Natural killer cell (primary cell): ENCODE results near the gene EIF2B4. TPM values are rescaled to one million over a fixed set of nuclear protein-coding genes. Genes with fewer than 3 reads are reported as not detected.
A peak's percentile ranks its signal among the peaks of the same experiment; 100 is the strongest.

ENCODE experiments used
- ATAC-seq, 3 donors: fragments of 150-1000 bp in 2 of 3; fragments of 200-7000 bp in 1 of 3; cut with Tn5 transposase; 1 replicate in 1 of 3; 2 replicates in 2 of 3; pipeline ENCODE4 v1.10.0; 2021; ENCODE audit warnings: mild to moderate bottlenecking in 2 of 3, moderate library complexity in 2 of 3
- DNase-seq, 2 donors: peaks; one replicate each; pipeline versions ENCODE4 v3.0.0 to v3.0.0-alpha.2; 2013 to 2021; ENCODE audit warnings: mixed read lengths in 1 of 2
- H3K27ac ChIP-seq: one replicate; pipeline ENCODE4 v1.5.1; 2013; ENCODE audit warnings: mild to moderate bottlenecking, low read length
- H3K27me3 ChIP-seq: one replicate; pipeline ENCODE4 v1.6.1; 2013; ENCODE audit warnings: low read length; ENCODE audit not compliant: control insufficient read depth, insufficient read depth
- H3K36me3 ChIP-seq: one replicate; pipeline ENCODE4 v1.6.1; 2013; ENCODE audit warnings: low read length; ENCODE audit not compliant: control insufficient read depth, insufficient read depth
- H3K4me1 ChIP-seq: one replicate; pipeline ENCODE4 v1.6.1; 2013; ENCODE audit warnings: low read length; ENCODE audit not compliant: control insufficient read depth, insufficient read depth
- H3K4me3 ChIP-seq: one replicate; pipeline ENCODE4 v1.5.1; 2013; ENCODE audit warnings: low read length
- H3K9me3 ChIP-seq: one replicate; pipeline ENCODE4 v1.6.1; 2013; ENCODE audit warnings: low read length; ENCODE audit not compliant: control insufficient read depth, insufficient read depth
- H3K27ac Mint-ChIP-seq, 2 donors: one replicate each; pipeline ENCODE4 v1.8.0; 2022; ENCODE audit warnings: mild to moderate bottlenecking in 2 of 2, mixed read lengths in 2 of 2, moderate library complexity in 1 of 2
- H3K27me3 Mint-ChIP-seq, 2 donors: one replicate each; pipeline ENCODE4 v1.8.0; 2022; ENCODE audit warnings: low read depth in 2 of 2, mixed read lengths in 2 of 2
- H3K36me3 Mint-ChIP-seq: one replicate; pipeline ENCODE4 v1.8.0; 2022; ENCODE audit warnings: mixed read lengths
- H3K4me1 Mint-ChIP-seq, 2 donors: one replicate each; pipeline ENCODE4 v1.8.0; 2022; ENCODE audit warnings: mixed read lengths in 2 of 2
- H3K4me3 Mint-ChIP-seq: one replicate; pipeline ENCODE4 v1.8.0; 2022; ENCODE audit warnings: mild to moderate bottlenecking, moderate library complexity, mixed read lengths
- H3K9me3 Mint-ChIP-seq, 2 donors: one replicate each; pipeline ENCODE4 v1.8.0; 2022; ENCODE audit warnings: mixed read lengths in 2 of 2
- CTCF ChIP-seq: fragments of 200-600 bp; IDR thresholded peaks from one replicate; pipeline ENCODE4 v1.8.0; 2022; ENCODE audit warnings: antibody characterized with exemption
- WGBS: methylation state at CpG from one replicate; pipeline ENCODE4 v1.1.7; 2013; ENCODE audit warnings: missing lambda C conversion rate; ENCODE audit not compliant: insufficient coverage; 5-methylcytosine and 5-hydroxymethylcytosine counted together
- intact Hi-C: fragments of 100-400 bp; cut with micrococcal nuclease; formaldehyde crosslinking; loops from one replicate; pipeline ENCODE4 v1.14.2; 2022
- total RNA-seq, 4 donors: library from RNA; stranded (reverse); fragments of 120-200 nt in 1 of 4; gene quantifications; one replicate each; pipeline versions ENCODE4 v1.2.3 to v1.2.4, GENCODE V29; 2013 to 2022

EIF2B4 gene
- total RNA-seq, 3 donors from 2014 or later (not counting 1 experiment from before 2014, with no cell fraction given), result 35.0 to 44.5 (median 40.8) TPM

- Mint-ChIP-seq H3K9me3 (no peaks in the 10 kb centered on the region), H3K36me3 (no peaks in the 10 kb centered on the region), H3K4me1 (peaks cover 24 to 27% of the 10 kb centered on the region in 2 donors), H3K27me3 (no peaks in the 10 kb centered on the region), H3K4me3 (no peak overlapping the region), H3K27ac (peak overlapping the region; percentile 4 to 81)
- Histone ChIP-seq H3K9me3 (no peaks in the 10 kb centered on the region), H3K27me3 (no peaks in the 10 kb centered on the region), H3K36me3 (peaks cover 2% of the 10 kb centered on the region), H3K4me1 (no peaks in the 10 kb centered on the region), H3K4me3 (no peak overlapping the region), H3K27ac (no peak overlapping the region)
- intact Hi-C loops, result no loop called here
- no peak for ATAC-seq
- no peak for DNase-seq
- 100% methylated on average over 1 of the region's 2 CpGs for WGBS
- no peak for TF ChIP-seq CTCF
Measured at GRCh38 chr2:27400348-27401135, 30.4 kb upstream of the EIF2B4 start.

GRCh38 chr2:27398962-27399361 lies 28.8 kb upstream of the EIF2B4 start:
- Histone ChIP-seq H3K4me1 (no peaks in the 10 kb centered on the region), H3K36me3 (peaks cover 2% of the 10 kb centered on the region), H3K27ac (no peak overlapping the region), H3K4me3 (no peak overlapping the region), H3K27me3 (no peaks in the 10 kb centered on the region), H3K9me3 (no peaks in the 10 kb centered on the region)
- Mint-ChIP-seq H3K4me3 (no peak overlapping the region), H3K27me3 (no peaks in the 10 kb centered on the region), H3K4me1 (peaks cover 24 to 29% of the 10 kb centered on the region in 2 donors), H3K36me3 (no peaks in the 10 kb centered on the region), H3K9me3 (no peaks in the 10 kb centered on the region), H3K27ac (peak overlapping the region in 1 of 2 donors; percentile 52)
- DNase-seq, result no peak
- TF ChIP-seq CTCF, result no peak
- no peak for ATAC-seq
- intact Hi-C loops, result no loop called here
- WGBS, result 91% methylated on average over 5 of the region's 5 CpGs

GRCh38 chr2:27393225-27393624 lies 23.1 kb upstream of the EIF2B4 start:
- no peak for TF ChIP-seq CTCF
- H3K27ac Mint-ChIP-seq, result peak overlapping the region; percentile 93 to 97
- no peak for ATAC-seq
- H3K9me3 Mint-ChIP-seq, result no peaks in the 10 kb centered on the region
- no peaks in the 10 kb centered on the region for H3K36me3 Mint-ChIP-seq
- H3K27me3 Mint-ChIP-seq, result no peaks in the 10 kb centered on the region
- no peaks in the 10 kb centered on the region for H3K27me3 ChIP-seq
- WGBS, result 97% methylated on average over 33 of the region's 33 CpGs
- no peak overlapping the region for H3K4me3 Mint-ChIP-seq
- H3K9me3 ChIP-seq, result no peaks in the 10 kb centered on the region
- no peak overlapping the region for H3K4me3 ChIP-seq
- no peaks in the 10 kb centered on the region for H3K36me3 ChIP-seq
- peaks cover 9% of the 10 kb centered on the region for H3K4me1 ChIP-seq
- H3K4me1 Mint-ChIP-seq, result peaks cover 22 to 31% of the 10 kb centered on the region in 2 donors
- DNase-seq, result no peak
- H3K27ac ChIP-seq, result no peak overlapping the region
- intact Hi-C loops, result loop anchor here (5.0 kb wide), 1 partner anchor 34 kb away; the partner anchor contains the start of gene NRBP1
